Urinary bladder (tissue), 4 donors: Measurements from ENCODE around the gene TBX2. TPM values are rescaled to one million over a fixed set of nuclear protein-coding genes. Genes with fewer than 3 reads are reported as not detected.

ENCODE experiments used
- DNase-seq: peaks from one replicate; pipeline ENCODE4 v3.0.0-alpha.2; 2015; ENCODE audit errors: extremely low spot score
- H3K27ac ChIP-seq: one replicate; pipeline ENCODE4 v1.5.1; 2013; ENCODE audit warnings: low read depth, mild to moderate bottlenecking, moderate library complexity
- H3K36me3 ChIP-seq: one replicate; pipeline ENCODE4 v1.6.1; 2013; ENCODE audit warnings: mild to moderate bottlenecking, moderate library complexity; ENCODE audit not compliant: insufficient read depth
- H3K4me1 ChIP-seq: one replicate; pipeline ENCODE4 v1.6.1; 2013; ENCODE audit warnings: mild to moderate bottlenecking, moderate library complexity; ENCODE audit not compliant: insufficient read depth
- H3K4me3 ChIP-seq: one replicate; pipeline ENCODE4 v1.5.1; 2013; ENCODE audit warnings: low read depth, low read length
- WGBS: extraction: QIAGEN DNeasy Blood & Tissue Kit; methylation state at CpG from one replicate; pipeline ENCODE4 v1.1.7; 2013; 5-methylcytosine and 5-hydroxymethylcytosine counted together
- polyA plus RNA-seq: library from polyadenylated mRNA; stranded (reverse); fragments of 200-250 nt; gene quantifications from one replicate; pipeline ENCODE4 v1.2.3, GENCODE V29; 2013
- total RNA-seq: library from RNA; depleted of rRNA; stranded (reverse); fragments of >200 nt; gene quantifications from one replicate; pipeline ENCODE4 v1.2.3, GENCODE V29; 2014
- donor health status: healthy with polysubstance abuse.
- donor health status: healthy.

The TBX2 gene
- total and polyA plus RNA-seq, 2 donors, result 26.4 to 56.3 TPM

DNA sequence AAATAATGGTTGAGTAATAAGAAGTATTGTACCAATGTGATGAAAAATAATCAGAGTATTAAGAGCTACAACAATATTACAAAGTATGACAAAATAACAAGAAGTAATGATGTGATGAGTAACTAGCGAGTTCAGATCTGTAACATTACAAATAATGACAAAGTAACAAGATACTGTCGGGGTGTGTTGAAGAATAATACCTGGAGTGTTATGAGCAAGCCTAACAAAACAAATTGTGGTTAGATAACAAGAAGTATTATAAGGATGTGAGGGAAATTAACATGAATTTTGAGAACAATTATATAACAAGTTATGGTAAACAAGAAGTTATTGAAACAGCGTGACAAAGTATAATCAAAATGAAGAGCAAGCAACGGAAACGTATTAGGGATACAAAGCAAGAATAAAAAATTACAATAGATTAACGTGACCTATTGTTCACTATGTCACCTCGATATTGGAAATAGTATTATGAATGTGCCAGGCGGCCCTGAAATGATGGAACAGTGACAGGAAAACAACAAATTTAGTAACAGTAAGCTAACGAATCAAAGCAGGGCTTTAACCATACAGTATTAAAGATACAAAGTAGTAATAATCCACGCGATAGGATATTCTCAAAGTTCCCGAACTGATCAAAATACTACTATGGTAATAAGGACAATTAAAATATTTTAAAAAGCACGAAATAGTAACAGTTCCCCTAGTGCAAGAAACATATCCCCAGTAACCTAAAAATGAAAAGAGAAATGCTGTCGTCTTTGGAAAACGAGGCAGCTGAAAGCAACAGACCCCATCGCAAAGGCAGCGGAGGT lies 54.1 kb downstream of the TBX2 start:
- Histone ChIP-seq H3K4me3 (no peak overlapping the region), H3K36me3 (no peaks in the 10 kb centered on the region), H3K4me1 (no peaks in the 10 kb centered on the region), H3K27ac (no peak overlapping the region)
- DNase-seq, result no peak
- 47% methylated on average over 17 of the region's 17 CpGs for WGBS

DNA sequence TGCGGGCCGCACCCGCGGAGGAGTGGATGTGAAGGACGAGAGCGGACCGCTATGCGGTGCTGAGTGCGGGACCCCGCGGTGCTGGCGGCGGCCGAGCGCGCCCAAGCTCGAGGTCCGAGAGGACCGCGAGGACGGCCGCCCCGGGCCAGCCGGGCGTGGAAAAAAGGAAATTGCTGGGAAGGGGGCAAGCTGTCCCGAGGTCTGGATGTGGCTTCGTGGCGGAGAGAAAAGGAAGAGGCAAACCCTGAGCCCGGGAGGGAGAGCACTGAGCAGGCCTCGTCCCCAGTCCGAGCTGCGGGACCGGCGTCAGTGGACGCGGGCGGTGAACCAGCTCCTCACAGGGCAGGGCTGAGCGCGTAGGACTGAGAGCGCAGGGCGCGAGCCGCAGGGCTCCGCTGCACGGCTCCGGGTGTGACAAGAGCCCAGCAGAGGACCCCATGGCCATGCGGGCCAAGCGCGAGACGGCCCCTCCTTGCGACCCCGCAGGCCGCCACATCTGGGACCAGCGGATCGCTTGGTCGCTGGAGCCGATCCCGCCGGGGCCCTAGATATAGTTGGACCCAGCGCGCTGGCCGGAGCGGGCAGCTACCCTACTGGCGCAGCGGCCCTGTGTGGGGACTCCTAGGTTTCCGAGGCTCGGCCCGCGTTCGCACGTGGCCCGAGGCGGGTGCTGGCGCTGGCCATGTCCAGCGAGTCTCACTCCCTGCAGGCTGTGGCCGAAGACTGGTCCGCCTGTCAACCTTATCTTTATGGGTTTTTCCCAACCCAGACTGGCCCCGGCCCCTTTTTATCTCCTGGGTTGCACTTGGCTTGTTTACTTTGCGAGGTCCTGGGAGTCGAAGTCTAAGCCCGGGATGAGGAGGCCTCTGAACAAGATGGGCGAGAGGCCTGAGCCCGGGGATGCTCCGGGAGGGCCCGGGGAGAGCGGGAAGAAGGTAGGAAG lies 55.0 kb downstream of the TBX2 start:
- no peaks in the 10 kb centered on the region for H3K4me1 ChIP-seq
- DNase-seq, result no peak
- H3K4me3 ChIP-seq, result no peak overlapping the region
- 14% methylated on average over 86 of the region's 86 CpGs for WGBS
- no peak overlapping the region for H3K27ac ChIP-seq
- H3K36me3 ChIP-seq, result no peaks in the 10 kb centered on the region

DNA sequence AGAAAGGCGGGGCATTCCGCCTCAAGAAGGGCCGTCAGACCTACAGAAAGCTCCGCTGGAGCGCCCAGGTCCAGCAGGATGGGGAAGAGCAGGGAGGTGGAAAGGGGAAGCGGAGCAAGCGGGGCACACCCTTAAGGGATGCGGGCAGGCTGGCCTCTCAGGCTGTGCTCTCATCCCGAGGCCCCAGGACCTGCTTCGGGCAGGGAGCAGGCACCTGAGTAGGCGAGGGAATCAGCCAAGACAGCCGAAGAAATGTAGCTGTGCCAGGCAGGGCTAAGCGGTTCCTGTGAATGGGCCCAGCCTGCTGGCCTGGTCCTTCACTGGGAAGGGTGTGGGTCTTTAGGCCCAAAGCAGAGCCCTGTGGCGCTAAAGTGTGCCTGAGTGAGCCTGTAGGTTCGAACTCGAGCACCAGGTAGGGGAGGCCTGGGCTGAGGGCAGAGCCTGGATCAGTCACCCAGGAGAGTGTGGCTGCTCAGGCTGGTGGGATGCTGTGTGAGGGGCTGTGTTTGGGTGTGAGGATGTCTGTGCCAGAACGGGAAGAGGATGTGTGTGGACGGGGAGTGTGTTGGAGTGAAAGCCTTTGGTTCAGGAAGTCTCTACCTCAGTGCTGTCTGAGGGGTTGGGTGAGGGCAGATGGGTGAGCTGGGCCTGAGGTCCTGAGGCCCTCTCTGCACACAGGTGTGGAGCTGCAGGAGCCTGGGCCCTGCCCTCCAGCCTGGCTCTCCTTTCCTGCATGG lies 55.8 kb downstream of the TBX2 start:
- Histone ChIP-seq H3K4me1 (no peaks in the 10 kb centered on the region), H3K4me3 (no peak overlapping the region), H3K36me3 (no peaks in the 10 kb centered on the region), H3K27ac (no peak overlapping the region)
- no peak for DNase-seq
- WGBS, result 68% methylated on average over 18 of the region's 18 CpGs

DNA sequence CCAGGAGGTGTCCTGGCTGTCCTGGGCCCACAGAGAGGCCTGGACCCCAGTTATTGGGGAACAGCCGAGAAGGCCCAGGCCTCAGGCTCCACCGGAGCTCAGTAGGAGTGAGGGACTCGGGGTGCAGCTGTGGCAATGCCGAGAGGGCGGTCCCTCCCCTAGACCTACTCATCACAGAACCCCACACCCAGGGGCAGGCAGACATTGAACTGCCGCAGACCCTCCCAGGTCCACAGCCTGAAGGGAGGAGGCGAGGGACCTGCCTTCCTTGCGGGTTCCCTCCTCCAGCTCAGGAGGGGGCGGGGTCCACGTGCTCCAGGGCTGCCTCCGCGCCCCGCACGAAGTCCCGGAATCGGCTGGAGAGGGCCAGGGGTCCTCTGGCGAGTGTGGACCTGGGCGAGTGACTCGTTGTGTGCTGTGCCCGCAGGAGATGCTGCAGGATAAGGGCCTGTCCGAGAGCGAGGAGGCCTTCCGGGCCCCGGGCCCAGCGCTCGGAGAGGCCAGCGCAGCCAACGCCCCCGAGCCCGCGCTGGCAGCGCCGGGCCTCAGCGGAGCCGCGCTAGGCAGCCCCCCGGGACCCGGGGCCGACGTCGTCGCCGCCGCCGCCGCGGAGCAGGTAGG lies 56.5 kb downstream of the TBX2 start:
- no peaks in the 10 kb centered on the region for H3K36me3 ChIP-seq
- no peaks in the 10 kb centered on the region for H3K4me1 ChIP-seq
- no peak for DNase-seq
- WGBS, result 68% methylated on average over 47 of the region's 47 CpGs
- no peak overlapping the region for H3K4me3 ChIP-seq
- no peak overlapping the region for H3K27ac ChIP-seq

DNA sequence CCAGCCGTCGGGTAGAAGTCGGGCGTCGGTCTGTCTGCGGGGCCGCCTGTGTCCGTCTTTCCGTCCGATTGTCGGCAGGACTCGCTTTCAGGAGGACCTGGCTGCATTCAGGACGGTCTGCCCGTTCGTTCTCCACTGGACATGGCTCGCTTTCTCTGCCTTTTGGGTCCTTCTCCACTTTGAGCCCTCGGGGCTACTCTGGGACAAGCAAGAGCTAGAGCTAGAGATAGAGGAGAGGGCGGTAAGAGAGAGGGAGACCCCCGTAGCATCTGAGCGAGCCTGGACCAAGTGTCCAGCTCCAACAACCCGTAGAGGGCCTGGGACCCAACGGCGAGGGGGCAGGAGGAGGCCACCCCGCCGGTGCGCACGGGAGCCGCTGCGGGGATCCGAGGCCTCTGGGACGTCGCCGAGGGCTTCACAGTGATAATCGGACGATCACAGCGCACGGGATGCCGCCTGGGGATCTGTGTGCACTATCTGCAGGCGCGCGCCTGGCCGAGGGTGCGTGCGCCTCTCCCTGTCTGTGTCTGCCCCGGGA lies 57.1 kb downstream of the TBX2 start:
- H3K4me1 ChIP-seq, result no peaks in the 10 kb centered on the region
- WGBS, result 60% methylated on average over 45 of the region's 45 CpGs
- H3K4me3 ChIP-seq, result no peak overlapping the region
- H3K27ac ChIP-seq, result no peak overlapping the region
- H3K36me3 ChIP-seq, result no peaks in the 10 kb centered on the region
- DNase-seq, result no peak

DNA sequence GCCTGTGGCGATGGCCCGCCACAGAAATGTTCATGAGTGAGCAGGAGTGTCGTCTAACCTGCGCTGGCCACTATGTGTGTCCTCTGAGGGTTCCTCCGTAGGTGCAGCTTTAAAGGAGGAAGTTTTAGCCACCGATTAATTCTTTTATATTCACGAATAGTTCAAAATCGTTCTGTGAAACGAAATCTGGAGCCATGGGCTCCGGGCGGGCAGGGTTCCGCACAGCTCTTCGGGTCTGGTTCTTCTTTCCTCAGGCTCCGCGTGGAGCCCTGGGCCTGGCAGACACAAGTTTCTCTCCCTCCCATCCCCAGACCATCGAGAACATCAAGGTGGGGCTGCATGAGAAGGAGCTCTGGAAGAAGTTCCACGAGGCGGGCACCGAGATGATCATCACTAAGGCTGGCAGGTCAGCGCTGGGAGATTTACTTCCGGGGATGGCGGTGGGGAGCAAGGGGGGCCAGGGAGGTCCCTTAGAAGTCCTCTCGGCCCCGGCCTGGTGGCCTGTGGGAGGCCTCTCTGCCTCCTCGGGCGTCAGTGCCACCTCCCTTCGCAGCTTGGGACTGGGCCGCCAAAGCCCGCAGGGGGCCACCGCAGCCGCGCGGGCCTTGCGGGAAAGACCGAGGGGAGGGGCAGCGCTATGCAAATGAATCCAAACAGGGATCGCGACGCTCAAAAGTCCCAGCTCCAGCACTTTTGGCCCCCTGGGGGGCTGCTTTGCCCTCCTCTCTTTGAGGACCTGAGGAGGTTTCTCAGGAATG lies 57.8 kb downstream of the TBX2 start:
- H3K4me3 ChIP-seq, result no peak overlapping the region
- DNase-seq, result no peak

DNA sequence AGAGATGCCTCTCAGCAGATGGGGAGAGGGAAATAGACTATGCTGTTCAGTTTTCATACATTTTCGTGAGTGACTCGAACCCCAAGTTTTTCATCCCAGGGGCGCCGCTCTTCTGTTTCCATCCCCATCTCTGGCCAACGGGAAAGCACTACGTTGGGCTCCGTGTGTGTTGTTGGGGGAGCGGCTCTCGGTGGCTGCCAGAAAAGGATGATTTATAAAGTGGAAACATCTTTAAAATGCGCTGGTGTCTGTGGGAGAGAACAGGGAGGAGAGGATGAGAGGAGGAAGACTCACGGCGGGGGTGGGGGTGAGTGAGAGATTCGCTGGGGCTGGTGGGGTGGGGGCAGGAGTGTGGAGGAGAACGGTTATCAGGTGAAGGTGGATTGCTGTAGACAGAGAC lies 58.4 kb downstream of the TBX2 start:
- Histone ChIP-seq H3K27ac (no peak overlapping the region), H3K4me3 (no peak overlapping the region), H3K36me3 (no peaks in the 10 kb centered on the region), H3K4me1 (no peaks in the 10 kb centered on the region)
- WGBS, result 44% methylated on average over 14 of the region's 14 CpGs
- DNase-seq, result no peak

More for the DNA sequence above, 57.8 kb downstream of the TBX2 start:
- Histone ChIP-seq H3K27ac (no peak overlapping the region), H3K4me1 (no peaks in the 10 kb centered on the region), H3K36me3 (no peaks in the 10 kb centered on the region)
- WGBS, result 56% methylated on average over 39 of the region's 39 CpGs

DNA sequence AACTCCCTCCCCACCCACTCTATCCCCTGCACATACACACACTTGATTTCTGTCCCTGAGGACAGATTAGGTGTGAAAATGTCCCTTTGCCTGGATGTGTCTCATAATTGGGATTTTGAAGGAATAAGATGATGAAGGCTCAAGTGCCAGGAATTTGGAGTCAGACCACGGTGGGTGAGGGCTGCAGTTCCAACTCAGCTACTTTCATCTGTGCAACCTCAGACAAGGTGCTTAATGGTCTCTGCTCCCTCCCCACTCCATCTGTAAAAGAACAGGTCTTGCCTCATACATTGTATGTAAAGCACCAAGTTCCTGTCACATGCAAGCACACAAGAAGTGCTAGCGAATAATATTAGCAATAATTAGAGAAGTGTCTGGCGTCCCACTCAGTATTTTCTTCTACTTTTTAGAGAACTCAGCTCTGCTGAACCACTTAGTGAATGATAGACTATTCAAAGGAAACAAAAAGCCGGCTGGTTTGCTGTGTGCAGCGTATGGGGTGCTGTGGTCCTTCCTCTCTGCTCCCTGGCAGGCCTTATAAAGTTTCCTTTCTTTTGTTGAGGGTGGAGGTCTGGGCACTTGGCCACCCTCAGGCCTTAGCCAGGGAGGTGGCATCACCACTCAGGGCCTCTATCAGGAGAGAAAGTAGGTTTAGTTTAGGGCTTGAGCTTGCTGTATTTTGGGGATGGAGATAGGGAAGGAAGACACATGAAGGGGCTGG lies 58.9 kb downstream of the TBX2 start:
- Histone ChIP-seq H3K4me3 (no peak overlapping the region), H3K27ac (no peak overlapping the region), H3K36me3 (no peaks in the 10 kb centered on the region), H3K4me1 (no peaks in the 10 kb centered on the region)
- WGBS, result 72% methylated on average over 5 of the region's 5 CpGs
- DNase-seq, result no peak

Other genes with a start within 250 kb of the TBX2 start
- gene TBX4, start 52.6 kb downstream of the TBX2 start, total RNA-seq, result 9.8 TPM
- gene TBX4, start 52.6 kb downstream of the TBX2 start, polyA plus RNA-seq, result 13.0 TPM
- gene NACA2, start 191.4 kb downstream of the TBX2 start, total RNA-seq, result not detected
- not detected for gene NACA2, start 191.4 kb downstream of the TBX2 start, polyA plus RNA-seq